22Rv1 (cell line): ENCODE data around the gene CDKN2AIPNL.
A peak's percentile ranks its signal among the peaks of the same experiment; 100 is the strongest.

Experiments used
- H3K27ac ChIP-seq: fragments of 450-650 bp; 2 replicates; pipeline ENCODE4 v1.5.1; 2017
- ZFX ChIP-seq: fragments of 450-650 bp; IDR thresholded peaks from 2 replicates; pipeline ENCODE4 v1.6.1; 2017; ENCODE audit warnings: antibody characterized with exemption, borderline replicate concordance
- TF ChIP-seq, protein P1 (sequence below): fragments of 450-650 bp; IDR thresholded peaks from 2 replicates; pipeline ENCODE4 v1.5.1; 2017; ENCODE audit warnings: mild to moderate bottlenecking

Gene CDKN2AIPNL, protein sequence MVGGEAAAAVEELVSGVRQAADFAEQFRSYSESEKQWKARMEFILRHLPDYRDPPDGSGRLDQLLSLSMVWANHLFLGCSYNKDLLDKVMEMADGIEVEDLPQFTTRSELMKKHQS

DNA sequence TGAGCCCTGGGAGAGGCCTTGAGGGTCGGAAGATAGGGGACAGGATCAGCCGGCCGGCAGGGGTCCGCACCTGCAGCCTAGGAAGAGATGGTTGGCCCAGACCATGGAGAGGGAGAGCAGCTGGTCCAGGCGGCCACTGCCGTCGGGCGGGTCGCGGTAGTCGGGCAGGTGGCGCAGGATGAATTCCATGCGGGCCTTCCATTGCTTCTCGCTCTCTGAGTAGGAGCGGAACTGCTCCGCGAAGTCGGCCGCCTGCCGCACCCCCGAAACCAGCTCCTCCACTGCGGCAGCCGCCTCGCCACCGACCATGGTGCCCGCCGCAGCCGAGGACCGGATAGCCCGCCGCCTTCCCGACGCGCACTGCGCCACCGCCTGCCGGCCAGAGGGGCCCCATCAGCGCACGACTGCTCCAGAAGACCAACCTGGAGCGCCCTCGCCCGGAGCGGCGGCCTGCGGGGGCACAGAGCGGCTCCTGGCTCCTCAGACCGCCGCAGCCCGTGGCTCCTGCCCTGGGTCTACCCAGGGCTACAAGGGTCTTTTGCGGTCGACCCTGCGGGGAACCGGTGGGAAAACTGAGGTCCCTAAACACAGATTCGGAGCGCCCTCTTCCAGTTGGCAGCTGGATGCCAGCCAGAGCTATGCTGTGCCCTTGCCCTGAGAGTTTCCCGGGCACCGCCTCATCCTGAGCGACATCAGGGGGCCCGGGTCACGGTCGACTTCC lies at the start of gene CDKN2AIPNL:
Gene CDKN2AIPNL (minus strand): TSS at position 336 of the 721 bp plus-strand sequence. CDS start 27 bp downstream, at position 309.
- TF ChIP-seq, protein P1, sequence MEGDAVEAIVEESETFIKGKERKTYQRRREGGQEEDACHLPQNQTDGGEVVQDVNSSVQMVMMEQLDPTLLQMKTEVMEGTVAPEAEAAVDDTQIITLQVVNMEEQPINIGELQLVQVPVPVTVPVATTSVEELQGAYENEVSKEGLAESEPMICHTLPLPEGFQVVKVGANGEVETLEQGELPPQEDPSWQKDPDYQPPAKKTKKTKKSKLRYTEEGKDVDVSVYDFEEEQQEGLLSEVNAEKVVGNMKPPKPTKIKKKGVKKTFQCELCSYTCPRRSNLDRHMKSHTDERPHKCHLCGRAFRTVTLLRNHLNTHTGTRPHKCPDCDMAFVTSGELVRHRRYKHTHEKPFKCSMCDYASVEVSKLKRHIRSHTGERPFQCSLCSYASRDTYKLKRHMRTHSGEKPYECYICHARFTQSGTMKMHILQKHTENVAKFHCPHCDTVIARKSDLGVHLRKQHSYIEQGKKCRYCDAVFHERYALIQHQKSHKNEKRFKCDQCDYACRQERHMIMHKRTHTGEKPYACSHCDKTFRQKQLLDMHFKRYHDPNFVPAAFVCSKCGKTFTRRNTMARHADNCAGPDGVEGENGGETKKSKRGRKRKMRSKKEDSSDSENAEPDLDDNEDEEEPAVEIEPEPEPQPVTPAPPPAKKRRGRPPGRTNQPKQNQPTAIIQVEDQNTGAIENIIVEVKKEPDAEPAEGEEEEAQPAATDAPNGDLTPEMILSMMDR, result peak; percentile 90
- no peak for TF ChIP-seq ZFX
- peak within 1 kb of the TSS; percentile 95 for H3K27ac ChIP-seq

DNA sequence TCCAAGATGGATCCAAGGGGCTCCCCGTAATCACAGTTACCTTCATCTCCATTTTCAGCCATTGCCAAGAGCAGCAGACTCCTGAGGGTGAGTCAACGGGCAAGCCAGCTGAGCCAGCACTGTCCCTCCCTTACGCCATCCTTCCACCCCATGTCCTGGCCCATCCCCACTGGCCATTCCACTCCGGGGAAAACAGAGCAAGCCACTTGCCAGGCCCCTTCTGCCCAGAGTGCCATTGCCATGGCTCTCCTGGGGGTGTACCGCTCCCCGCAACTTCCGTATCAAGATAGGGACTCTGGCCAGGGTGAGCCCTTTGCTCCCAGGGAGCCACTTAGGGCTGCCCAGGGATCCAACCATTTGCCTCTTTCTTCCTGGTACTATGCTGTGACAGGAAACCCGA lies 48.9 kb upstream of the CDKN2AIPNL start:
- no peak overlapping the region for H3K27ac ChIP-seq
- TF ChIP-seq, protein P1, result no peak
- no peak for TF ChIP-seq ZFX

DNA sequence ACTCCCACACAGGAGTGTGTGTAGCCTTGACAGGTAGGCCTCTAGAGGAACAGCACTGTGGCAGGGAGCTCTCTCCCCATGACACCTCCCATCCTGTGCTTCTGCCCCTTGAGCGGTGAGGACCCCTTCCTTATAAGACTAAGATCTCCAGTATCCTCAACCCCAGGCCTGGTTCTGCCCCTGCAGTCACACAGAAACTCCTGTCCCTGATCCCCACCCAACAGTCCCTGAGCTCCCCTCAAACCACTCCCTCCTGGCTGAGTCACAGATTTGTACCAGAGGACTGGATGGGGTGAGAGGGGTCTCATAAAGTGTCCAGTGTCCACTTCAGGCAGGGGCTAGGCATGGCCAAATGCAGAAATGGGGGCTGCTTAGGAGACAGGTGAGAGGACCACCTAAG lies 47.8 kb upstream of the CDKN2AIPNL start:
- H3K27ac ChIP-seq, result no peak overlapping the region
- no peak for TF ChIP-seq ZFX
- TF ChIP-seq, protein P1, result no peak

DNA sequence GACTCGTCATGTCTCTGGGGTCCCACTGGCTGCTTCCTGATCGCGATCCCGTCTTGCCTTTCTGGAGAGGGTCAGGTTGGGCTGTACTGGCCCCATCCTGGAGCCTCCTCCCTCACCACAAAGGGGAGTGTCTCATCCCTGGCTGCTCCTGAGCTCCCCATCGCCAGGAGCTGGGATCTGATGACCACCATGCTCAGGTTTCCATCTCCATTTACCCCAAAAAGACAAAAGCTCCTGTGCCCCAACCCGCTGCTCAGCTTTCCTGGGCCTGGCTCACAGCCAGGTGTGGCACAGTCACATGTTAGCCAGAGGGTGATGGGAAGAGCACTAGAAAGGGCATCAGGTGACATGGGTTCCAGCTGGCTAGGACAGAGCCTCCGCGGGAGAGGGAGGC lies 47.3 kb upstream of the CDKN2AIPNL start:
- TF ChIP-seq ZFX, result no peak
- TF ChIP-seq, protein P1, result no peak
- no peak overlapping the region for H3K27ac ChIP-seq

DNA sequence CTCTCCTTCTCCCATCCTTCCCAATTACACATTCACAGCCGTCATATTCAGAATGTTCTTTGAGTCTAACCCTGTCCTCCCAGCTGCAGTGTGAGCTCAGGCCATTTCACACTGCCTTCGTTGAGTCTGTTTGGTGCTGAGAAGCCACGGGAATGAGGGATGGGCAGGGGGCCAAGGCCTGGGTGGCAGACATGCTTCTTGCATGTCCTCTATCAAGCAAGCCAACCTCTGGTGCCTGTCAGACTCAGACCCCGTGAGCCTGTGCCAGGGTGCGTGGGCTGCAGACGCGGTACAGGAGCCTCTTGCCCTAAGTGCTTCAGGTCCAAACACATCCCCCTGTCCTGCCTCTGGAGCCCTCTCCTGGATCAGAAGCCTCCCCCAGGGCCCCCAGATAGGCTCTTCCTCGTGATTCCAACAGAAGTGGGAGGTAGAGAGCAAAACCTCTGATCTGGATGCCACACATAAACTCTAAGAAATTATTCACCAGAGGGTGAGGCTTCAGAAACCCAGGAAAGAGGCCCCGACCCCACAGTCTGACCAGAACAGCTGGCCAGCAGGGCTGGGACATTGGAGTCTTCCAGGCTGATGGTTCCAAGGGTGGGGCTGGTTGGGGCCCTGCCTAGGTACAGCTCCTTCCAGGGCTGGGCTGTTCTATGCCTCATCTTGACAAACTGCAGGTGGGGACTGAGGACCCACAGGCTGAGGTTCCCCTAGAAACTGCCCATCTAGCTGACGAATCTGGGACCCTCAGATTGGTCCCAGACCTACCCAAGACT lies 46.7 kb upstream of the CDKN2AIPNL start:
- no peak overlapping the region for H3K27ac ChIP-seq
- TF ChIP-seq ZFX, result no peak
- TF ChIP-seq, protein P1, result no peak

DNA sequence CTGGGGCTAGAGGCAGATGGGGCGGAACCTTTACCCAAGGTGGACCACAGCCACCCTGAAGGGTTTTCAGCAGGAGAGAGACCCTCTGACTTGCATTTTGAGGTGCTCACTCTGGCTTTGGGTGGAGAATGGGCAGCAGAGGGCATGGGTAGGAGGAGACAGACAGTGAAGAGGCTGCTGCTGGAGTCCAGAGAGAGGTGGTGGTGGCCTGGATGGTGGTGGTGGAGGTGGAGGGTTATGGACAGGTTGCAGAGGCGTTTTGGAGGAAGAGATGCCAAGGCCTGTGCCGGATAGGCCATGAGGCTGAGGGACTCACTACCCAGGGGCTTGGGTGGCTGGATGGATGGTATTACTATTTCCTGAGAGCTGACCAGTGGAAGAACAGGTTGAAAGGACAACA lies 46.1 kb upstream of the CDKN2AIPNL start:
- TF ChIP-seq, protein P1, result no peak
- TF ChIP-seq ZFX, result no peak
- H3K27ac ChIP-seq, result no peak overlapping the region

DNA sequence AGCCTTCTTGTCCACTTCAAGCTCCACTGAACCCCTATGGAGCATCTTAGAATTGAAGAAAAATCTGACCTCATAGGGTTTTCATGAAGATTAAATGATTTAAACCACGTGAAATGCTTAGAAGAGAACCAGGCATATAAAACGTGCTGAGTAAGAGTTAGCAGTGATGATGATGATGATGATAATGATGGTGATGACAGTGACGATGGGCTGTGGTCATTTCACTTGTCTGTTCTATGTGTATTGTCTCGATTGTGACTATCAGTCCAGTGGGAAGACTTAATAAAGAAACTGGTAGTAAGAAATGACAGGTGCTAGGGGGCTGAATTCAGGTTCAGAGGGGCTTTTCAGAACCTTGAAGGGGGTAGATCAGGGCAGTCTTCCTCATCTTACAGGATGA lies 45.1 kb upstream of the CDKN2AIPNL start:
- H3K27ac ChIP-seq, result no peak overlapping the region
- no peak for TF ChIP-seq ZFX
- TF ChIP-seq, protein P1, result no peak
